Activated CD4-positive, alpha-beta T cell treated with anti-CD3 and anti-CD28 coated beads, Interleukin-2, Interleukin-6, amounts not matched to agents 100 ng/mL and 50 ng/mL, durations not matched to agents 16 hours and 8 hours (primary cell): Measurements from ENCODE around the gene NDUFA11.
"Not testable (repeated sequence)": the region's sequence is repeated elsewhere in the genome, so short reads cannot be mapped to it uniquely, and the experiment has no call there.

Experiments
- DNase-seq: peaks from one replicate; pipeline ENCODE4 v3.0.0-alpha.2; 2020

NDUFA11 gene

GRCh38 chr19:5854121-5854520 is 49.5 kb downstream of the NDUFA11 start:
- DNase-seq = not testable (repeated sequence)

- no peak for DNase-seq
These were observed 52.3 kb downstream of the NDUFA11 start, which contains the start of gene FUT3 for GRCh38 chr19:5851302-5851701. Gene FUT3 (minus strand): TSS chr19:5851449.

GRCh38 chr19:5850743-5851293 is 52.8 kb downstream of the NDUFA11 start:
- DNase-seq = no peak

GRCh38 chr19:5850189-5850588 is 53.4 kb downstream of the NDUFA11 start:
- DNase-seq = no peak

- not testable (repeated sequence) for DNase-seq
These were observed 55.0 kb downstream of the NDUFA11 start for GRCh38 chr19:5848621-5849020.

- not testable (repeated sequence) for DNase-seq
These were observed 55.7 kb downstream of the NDUFA11 start for GRCh38 chr19:5847846-5848245.
